HG03354 (cell line): ENCODE measurements around the gene DGCR6L.
A peak's percentile ranks its signal among the peaks of the same experiment; 100 is the strongest.
"Not testable (repeated sequence)": the region's sequence is repeated elsewhere in the genome, so short reads cannot be mapped to it uniquely, and the experiment has no call there.

Experiments
- ATAC-seq: cut with Tn5 transposase; IDR thresholded peaks from one replicate; pipeline ENCODE4 v1.9.1; 2021; ENCODE audit warnings: mild to moderate bottlenecking; ENCODE audit not compliant: unreplicated experiment, poor library complexity, severe bottlenecking

Gene DGCR6L

DNA sequence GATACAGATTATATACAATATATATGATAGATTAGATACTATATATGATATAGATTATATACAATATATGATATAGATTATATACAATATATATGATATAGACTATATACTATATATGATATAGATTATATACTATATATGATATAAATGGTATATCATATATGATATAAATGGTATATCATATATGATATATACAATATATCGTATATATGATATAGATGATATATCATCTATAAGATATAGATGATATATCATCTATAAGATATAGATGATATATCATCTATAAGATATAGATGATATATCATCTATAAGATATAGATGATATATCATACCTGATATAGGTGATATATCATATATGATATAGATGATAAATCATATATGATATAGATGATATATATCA is 16.7 kb upstream of the DGCR6L start:
- ATAC-seq = not testable (repeated sequence)

- ATAC-seq = not testable (repeated sequence)
These were observed 8.7 kb upstream of the DGCR6L start for GRCh38 chr22:20328569-20328930.

GRCh38 chr22:20325996-20326395 is 6.1 kb upstream of the DGCR6L start:
- ATAC-seq = not testable (repeated sequence)

- no peak for ATAC-seq
These were observed 4.3 kb upstream of the DGCR6L start for GRCh38 chr22:20324139-20324516.

DNA sequence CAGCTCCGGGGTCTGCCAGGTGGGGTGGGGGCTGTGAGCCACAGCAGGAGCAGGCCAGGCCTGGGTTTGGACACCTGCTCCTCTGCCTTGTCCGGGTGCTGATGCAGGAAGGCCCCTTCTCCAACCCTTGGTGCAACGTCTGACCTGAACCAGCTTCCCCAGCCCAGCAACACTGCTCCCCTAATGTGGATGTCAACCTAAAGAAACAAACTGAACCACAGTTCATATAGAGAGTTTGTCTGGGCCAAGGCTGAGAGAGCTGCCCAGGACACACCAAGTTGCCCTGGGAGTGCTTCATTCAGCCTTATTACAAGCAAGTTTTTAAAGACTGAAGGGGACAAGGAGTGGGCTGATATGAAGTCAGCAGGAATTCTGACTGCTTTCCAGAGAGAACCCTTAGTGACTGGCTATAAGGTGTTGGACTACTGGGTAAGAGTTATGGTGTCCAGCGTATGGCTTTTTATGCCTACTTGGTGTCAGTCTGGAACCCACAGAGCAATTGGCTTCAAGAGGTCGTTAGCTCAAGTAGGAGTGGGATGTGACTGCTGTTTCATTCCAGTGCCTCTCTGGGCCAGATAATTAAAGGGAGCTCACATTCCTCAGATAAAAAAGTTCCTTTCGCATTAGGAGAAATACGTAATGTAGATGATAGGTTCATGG is 1.8 kb upstream of the DGCR6L start:
- ATAC-seq = not testable (repeated sequence)

GRCh38 chr22:20320659-20321551 is 1.0 kb upstream of the DGCR6L start:
- ATAC-seq = peak; percentile 17

DNA sequence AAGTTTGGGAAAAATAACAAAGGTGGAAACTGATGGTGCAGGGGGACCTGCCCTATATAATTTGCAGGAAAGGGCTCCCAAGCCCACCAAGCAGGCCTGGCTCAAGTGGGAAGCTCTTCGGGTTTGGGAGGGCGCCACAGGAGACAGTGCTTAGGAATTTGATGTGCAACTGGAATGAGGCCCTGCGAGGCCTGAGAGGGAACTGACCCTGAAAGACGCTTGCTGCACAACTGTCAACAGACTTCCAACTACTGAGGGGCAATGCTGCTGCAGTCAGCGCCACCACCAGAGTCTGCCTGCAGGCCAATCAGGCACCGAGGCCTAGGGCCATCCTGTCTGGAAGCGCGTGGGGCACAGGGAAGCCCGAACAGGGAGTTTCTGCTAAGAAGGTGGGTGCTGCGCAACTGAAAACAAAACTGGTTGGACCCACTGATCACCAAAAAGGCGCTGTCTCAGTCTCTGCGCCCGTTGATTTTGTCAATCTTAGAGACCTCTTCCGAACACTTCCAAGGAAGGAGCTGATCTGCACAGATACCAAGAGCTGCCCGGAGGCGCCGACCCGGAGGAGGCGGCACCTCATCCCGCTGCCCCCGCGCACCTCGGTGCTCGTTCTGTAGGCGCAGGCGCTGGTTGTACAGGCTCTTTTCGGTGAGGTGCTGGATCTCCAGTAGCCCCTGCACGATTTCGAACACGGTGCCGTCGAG is 667 bp downstream of the DGCR6L start:
- ATAC-seq = peak; percentile 12

- not testable (repeated sequence) for ATAC-seq
These were observed 1.7 kb downstream of the DGCR6L start for GRCh38 chr22:20318043-20318688.

DNA sequence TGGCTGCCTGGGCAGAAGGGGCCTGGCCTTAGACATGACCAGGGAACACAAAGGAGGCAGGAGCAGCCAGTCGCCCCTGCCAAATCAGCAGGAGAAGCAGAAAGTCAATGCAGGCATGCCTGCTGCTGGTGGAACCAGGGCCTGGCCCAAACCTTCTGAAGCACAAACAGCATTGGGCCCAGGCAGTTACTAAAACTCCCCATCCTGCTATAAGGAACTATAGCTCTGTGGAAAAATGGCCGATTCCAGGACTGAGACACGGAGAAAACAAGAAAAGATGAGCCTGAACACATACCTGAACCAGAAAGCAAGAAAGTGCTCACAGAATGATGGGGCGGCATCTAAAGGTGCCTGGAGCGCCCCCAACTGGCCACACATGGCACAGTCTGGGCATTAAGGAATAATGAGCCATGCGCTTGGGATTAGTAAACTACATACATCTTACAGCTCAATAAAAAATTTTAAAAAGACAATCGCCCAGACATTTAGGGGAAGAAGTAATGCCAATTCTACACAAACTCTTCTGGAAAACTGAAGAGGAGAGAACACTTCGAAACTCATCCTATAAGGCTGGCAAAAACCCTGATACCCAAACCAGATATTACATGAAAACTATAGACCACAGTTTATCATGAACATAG is 2.3 kb downstream of the DGCR6L start:
- ATAC-seq = not testable (repeated sequence)

GRCh38 chr22:20316844-20317401 is 2.9 kb downstream of the DGCR6L start:
- ATAC-seq = no peak

- no peak for ATAC-seq
These were observed 3.5 kb downstream of the DGCR6L start for GRCh38 chr22:20316217-20316843.

- ATAC-seq = no peak
These were observed 4.3 kb downstream of the DGCR6L start for GRCh38 chr22:20315337-20316216.

- not testable (repeated sequence) for ATAC-seq
These were observed 5.0 kb downstream of the DGCR6L start for GRCh38 chr22:20314741-20315336.

- ATAC-seq = not testable (repeated sequence)
These were observed 5.7 kb downstream of the DGCR6L start for GRCh38 chr22:20314206-20314605.

DNA sequence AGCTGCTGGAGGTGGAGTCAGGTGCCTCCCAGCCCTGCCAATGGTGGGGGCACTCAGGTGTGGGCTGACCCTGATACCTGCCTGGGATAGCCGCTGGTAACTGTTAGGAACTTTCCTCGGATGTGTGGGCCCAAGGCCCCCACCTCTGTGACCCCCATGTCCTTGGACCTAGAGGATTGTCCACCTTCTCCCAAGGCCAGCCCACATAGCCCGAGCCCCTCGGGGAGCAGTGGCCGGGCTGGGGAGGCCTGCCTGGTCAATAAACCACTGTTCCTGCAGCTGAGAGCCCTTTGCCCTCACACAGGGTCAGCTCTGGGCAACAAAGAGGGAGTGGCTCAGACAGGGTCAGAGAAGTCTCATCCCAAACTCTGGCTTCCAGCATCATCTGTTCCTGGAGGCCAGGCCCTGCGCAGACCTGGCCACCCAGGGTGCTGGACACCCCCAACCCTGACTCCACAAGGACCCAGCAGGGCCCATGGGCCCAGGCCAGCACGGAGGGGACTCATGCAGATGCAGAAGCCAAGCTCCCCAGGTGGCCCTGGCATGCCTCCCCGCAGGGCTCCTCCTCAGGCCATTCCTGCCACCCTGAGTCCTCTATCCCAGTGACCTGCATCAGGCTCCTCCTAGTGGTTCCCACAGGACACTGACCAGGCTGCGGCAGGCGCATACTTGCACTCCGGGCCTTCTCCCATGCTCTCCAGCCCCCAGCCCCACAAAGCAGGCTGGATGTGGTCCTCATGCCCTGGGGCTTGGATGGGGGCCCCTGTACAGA is 6.4 kb downstream of the DGCR6L start:
- ATAC-seq = not testable (repeated sequence)

DNA sequence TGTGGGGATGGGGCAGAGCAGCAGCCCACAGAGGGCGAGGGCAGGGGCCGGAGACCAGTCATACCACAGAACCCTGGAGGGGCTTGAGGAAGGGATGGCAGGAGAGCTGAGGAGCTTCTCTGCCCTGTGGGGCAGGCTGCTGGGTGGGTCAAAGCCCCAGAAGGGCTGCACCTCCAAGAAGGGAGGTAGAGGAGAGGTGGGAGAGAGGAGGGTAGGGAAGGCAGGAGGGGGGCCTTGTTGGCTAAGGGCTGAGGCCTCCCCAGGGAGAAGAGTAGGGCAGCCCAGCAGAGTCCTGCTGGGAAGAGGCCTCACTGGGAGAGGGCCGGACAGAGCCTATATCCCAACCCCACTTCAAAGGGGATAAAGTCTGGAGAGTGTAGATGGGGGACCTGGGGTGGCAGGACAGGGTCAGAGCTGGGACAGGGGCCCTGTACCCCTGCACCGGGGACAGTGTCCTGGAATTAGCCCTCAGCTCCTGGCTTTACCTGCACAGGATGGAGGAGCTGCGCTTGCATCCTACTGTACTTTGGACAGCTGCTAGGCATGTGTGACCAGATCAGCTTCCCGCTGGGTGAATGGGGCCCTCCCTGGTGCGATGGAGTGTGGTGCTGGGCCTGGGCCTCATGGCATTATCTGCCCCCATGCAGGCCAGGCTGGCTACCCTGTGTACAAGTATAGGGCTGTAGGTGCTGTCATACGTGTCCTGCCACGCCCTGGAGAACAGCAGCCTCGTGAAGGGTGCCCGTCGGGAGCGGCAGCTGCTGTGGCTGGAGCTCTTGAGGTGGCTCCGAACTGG is 7.3 kb downstream of the DGCR6L start:
- no peak for ATAC-seq
